HG03045 (cell line): Measurements from ENCODE around the gene NDUFS4.
"Not testable (repeated sequence)": the region's sequence is repeated elsewhere in the genome, so short reads cannot be mapped to it uniquely, and the experiment has no call there.

Experiments used
- ATAC-seq: cut with Tn5 transposase; IDR thresholded peaks from one replicate; pipeline ENCODE4 v1.9.1; 2021; ENCODE audit warnings: mild to moderate bottlenecking, moderate library complexity; ENCODE audit not compliant: unreplicated experiment

NDUFS4 gene

GRCh38 chr5:53571403-53571802, 11.0 kb downstream of the NDUFS4 start:
- no peak for ATAC-seq

- no peak for ATAC-seq
These were observed 14.7 kb downstream of the NDUFS4 start for GRCh38 chr5:53575101-53575500.

- no peak for ATAC-seq
These were observed 15.4 kb downstream of the NDUFS4 start for GRCh38 chr5:53575831-53576230.

- no peak for ATAC-seq
These were observed 16.2 kb downstream of the NDUFS4 start for GRCh38 chr5:53576674-53577073.

GRCh38 chr5:53578854-53579253, 18.4 kb downstream of the NDUFS4 start:
- no peak for ATAC-seq

GRCh38 chr5:53580547-53580946, 20.1 kb downstream of the NDUFS4 start:
- no peak for ATAC-seq

- no peak for ATAC-seq
These were observed 21.8 kb downstream of the NDUFS4 start for GRCh38 chr5:53582225-53582624.

- ATAC-seq = no peak
These were observed 30.3 kb downstream of the NDUFS4 start for GRCh38 chr5:53590759-53591158.

- ATAC-seq = no peak
These were observed 34.0 kb downstream of the NDUFS4 start for GRCh38 chr5:53594419-53594818.

GRCh38 chr5:53597894-53598293, 37.5 kb downstream of the NDUFS4 start:
- no peak for ATAC-seq

- no peak for ATAC-seq
These were observed 41.1 kb downstream of the NDUFS4 start for GRCh38 chr5:53601570-53601969.

- no peak for ATAC-seq
These were observed 42.7 kb downstream of the NDUFS4 start for GRCh38 chr5:53603009-53603687.

- no peak for ATAC-seq
These were observed 43.9 kb downstream of the NDUFS4 start for GRCh38 chr5:53604309-53604708.

GRCh38 chr5:53607886-53608285, 47.4 kb downstream of the NDUFS4 start:
- ATAC-seq = no peak

- ATAC-seq = not testable (repeated sequence)
These were observed 48.5 kb downstream of the NDUFS4 start for GRCh38 chr5:53608897-53609296.

GRCh38 chr5:53613061-53613460, 52.6 kb downstream of the NDUFS4 start:
- ATAC-seq = no peak

GRCh38 chr5:53613536-53613935, 53.1 kb downstream of the NDUFS4 start:
- no peak for ATAC-seq

- ATAC-seq = no peak
These were observed 54.0 kb downstream of the NDUFS4 start for GRCh38 chr5:53614376-53614885.

- ATAC-seq = no peak
These were observed 56.6 kb downstream of the NDUFS4 start for GRCh38 chr5:53616939-53617549.

- no peak for ATAC-seq
These were observed 70.8 kb downstream of the NDUFS4 start for GRCh38 chr5:53631251-53631650.

GRCh38 chr5:53642061-53642460, 81.6 kb downstream of the NDUFS4 start:
- ATAC-seq = no peak

- no peak for ATAC-seq
These were observed 83.0 kb downstream of the NDUFS4 start for GRCh38 chr5:53643445-53643844.

GRCh38 chr5:53645078-53645477, 84.6 kb downstream of the NDUFS4 start:
- no peak for ATAC-seq
